Measurements from ENCODE around the gene LMO1.

The LMO1 gene

DNA sequence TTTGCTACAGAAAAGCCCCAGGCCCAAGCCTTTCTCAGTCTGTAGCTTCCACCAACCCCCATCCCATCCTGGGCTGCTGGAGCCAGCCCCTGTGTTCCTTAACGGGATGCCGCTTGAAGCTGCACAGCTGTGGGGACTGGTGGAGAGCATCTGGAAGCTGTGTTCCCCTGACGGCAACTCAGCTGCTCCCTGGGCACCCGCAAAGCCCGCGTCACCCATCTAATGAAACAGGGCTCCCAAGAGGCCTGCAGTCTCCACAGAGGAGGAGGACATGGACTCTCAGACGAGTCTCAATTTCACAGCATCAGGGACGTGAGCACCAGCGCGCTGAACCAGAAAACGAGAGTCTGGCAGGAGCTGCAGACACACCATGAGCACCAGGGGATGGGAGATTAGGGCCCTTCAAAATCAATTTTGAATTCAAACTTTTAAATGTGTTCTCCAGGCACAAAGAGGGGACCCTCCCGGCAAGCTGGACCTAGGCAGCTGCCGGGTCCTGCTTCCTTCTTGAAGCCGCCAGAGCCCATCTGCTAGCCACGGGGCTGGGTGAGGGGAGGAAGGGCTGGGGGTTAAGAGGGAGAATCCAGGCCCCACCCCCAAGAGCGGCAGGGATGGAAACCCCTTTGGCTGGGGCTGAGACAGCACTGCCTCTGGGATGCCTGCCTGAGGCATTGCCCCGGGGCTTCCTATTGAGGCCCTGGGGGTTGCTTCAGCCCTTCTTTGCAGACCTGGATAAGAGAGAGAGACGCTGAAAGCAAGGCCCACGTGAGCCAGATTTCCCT, 21.0 kb downstream of the LMO1 start:
- DNase-seq (ENCODE audit: low spot score) = no peak

GRCh38 chr11:8242118-8242475, 21.6 kb downstream of the LMO1 start:
- no peak for DNase-seq (ENCODE audit: low spot score)

DNA sequence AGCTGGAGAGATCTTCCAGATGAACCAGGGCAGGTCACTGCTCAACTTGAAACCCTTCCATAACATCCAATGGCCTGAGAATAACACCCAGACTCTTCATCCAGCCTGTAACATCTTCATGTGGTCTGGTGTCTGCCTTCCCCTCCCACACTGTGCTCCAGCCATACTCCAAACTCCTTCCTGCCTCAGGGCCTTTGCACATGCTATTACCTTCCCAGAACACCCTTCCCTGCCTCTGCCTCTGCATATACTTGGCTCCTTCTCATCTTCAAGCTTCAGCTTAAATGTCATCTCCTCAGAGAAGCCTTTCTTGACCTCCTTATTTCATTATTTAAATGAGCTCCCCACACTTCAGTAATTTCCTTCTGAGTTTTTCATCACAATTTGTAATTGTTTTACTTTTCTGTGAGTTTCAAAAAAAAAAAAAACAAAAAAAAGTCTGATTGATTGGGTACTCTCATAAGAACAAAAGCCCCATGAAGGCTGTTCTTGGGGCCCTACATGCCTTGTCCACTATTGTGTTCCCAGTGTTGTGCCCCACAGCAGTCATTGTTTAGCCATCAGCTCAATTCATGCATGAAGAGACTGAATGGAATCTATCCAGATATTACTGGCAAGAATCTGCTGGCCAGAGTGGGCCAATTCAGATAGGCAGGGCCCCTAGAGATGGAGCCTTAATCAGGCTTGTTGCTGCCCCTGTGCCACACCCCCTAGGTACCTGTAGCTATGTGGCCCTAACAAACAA, 22.1 kb downstream of the LMO1 start:
- DNase-seq (ENCODE audit: low spot score) = no peak

- DNase-seq (ENCODE audit: low spot score) = no peak
Measured at GRCh38 chr11:8239536-8240228, 24.0 kb downstream of the LMO1 start.

GRCh38 chr11:8239040-8239439, 24.6 kb downstream of the LMO1 start:
- no peak for DNase-seq (ENCODE audit: low spot score)

GRCh38 chr11:8237453-8237852, 26.2 kb downstream of the LMO1 start:
- no peak for DNase-seq (ENCODE audit: low spot score)

DNA sequence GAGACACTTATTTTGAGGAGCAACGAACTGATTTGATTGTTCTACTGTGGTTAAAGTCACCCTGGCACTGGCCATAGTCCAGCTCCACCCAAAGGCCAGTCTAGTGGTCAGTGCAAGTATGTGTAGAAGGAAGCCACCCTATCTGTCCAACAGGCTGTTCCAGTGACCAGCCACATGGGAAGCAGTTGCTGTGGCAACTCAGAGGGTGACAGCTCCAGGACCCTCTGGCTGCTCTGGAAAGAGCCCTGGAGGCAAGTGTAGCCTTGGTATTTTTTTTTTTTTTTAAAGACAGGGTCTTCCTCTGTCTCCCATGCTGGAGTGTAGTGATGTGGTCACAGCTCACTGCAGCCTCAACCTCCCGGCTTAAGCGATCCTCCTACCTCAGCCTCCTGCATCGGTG, 27.8 kb downstream of the LMO1 start:
- DNase-seq (ENCODE audit: low spot score) = no peak

DNA sequence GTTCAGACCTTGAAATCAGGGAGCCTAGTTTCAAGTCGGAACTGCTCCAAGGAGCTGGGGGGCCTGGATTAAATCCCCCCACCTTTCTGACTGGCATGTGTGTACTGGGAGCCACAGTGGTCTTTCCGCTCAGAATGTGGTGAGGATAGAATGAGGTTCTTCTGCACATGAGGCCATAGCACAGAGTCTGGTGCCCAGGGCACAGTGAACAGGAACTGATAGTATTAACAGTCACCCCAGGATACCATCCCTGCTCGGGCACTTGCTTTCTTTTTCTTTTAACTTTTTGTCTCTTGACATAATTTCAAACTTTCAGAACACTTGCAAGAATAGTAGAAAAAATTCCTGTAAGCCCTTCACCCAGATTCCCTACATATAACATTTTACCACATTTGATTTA, 28.8 kb downstream of the LMO1 start:
- no peak for DNase-seq (ENCODE audit: low spot score)

DNA sequence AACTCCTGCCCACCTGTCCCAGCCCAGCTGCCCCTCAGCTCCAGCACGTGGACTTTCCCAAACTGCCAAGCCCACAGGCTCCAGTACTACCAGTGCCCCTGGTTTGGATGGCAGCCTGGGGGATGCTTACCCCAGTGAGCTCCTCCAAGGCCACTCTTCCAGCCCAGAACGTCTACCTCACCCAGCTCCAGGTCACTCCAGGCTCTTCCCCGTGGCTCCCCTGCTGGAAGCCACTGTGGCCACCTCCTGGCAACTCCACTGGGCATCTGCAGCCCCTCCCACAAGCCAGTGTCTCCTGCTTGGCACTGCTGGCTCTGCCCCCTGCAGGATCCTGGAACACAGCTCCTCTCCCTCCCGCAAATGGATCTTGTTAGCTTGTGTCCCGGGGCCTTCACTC, 29.3 kb downstream of the LMO1 start:
- DNase-seq (ENCODE audit: low spot score) = no peak

DNA sequence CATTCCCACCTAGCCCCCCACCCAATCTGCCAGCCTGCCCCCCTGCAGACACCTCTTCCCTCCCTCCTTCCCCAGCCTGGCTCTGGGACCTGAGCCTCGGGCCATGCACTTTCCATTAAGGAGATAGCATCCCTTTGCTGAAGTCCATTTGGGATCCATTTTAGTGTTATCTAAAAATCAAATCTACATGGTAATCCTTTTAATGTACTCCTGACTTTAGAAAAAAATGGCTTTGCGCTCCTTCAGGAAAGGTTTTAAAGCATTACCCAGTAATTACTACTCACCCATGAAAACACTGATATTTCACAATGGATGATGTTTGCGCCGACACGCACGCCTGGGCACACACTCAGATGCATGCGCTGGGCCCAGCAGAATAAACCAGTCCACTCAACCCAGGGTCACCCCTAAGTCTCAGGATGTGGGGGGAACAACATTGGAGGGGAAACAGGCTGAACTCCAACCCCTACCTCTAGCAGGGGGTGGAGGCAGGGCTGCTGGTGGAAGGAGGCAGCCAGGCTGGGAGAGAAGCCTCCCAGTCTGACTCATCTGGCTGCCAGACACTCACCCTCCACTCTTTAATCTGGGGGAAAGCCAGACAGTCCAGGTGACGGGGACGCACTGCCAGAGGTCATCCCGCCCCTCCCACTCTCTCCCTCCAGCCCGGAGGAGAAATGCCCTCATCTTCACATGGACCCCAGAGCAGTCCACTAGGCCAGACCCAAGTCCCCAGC, 29.8 kb downstream of the LMO1 start:
- DNase-seq (ENCODE audit: low spot score) = no peak

- no peak for DNase-seq (ENCODE audit: low spot score)
Measured at GRCh38 chr11:8232849-8233606, 30.6 kb downstream of the LMO1 start.

- no peak for DNase-seq (ENCODE audit: low spot score)
Measured at GRCh38 chr11:8232414-8232813, 31.3 kb downstream of the LMO1 start.

DNA sequence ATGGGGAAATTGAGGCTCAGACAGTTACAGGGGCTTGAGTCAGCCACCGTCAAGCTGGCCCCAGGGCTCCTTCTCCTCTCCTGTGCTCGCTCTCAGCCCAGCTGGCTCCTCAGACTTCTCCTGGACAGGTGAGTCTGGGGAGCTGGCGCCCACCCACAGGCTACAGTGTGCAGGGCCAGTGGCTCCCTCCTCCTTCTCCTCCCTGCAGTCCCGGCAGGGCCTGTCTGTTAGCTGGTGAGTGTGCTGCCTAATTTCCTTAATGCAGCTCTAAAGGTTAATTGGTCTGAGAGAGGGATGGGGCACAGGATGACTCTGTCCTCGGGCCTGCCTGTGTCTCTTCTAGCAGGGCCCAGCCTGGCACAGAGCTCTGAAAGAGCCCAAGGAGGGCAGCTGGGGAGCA, 31.7 kb downstream of the LMO1 start:
- DNase-seq (ENCODE audit: low spot score) = no peak

GRCh38 chr11:8230921-8231847, 32.5 kb downstream of the LMO1 start:
- no peak for DNase-seq (ENCODE audit: low spot score)

DNA sequence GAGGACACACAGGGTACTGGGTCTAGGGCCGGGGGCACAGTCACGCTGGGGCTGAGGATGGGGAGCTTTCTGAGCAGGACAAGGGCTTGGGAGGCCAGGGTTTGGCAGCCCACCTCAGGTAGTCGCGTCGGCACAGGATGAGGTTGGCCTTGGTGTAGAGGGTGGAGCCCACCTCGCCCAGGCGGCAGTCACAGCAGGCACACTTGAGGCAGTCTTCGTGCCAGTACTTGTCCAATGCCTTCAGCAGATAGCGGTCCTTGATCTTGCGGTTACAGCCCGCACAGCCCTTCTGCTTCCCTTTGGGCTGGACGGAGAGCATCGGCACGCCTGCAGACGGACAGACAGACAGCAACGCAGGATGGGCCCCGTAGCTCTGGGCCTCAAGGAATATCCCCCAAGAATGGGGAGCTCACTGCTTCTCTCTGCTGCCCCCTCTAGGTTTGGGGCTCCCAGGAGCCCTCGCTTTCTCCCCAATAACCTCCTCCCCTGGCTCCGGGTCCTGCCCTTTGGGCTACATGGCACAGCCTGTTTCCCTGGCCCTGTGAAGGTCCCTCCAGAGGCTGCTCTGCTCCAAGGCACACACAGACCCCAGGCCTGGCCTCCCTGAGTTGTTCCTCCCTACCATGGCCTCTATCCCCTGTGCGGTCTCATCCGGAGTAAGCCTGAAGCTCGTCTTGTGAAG, 33.4 kb downstream of the LMO1 start:
- DNase-seq (ENCODE audit: low spot score) = no peak

- no peak for DNase-seq (ENCODE audit: low spot score)
Measured at GRCh38 chr11:8229299-8230177, 34.1 kb downstream of the LMO1 start.

- no peak for DNase-seq (ENCODE audit: low spot score)
Measured at GRCh38 chr11:8228231-8228630, 35.4 kb downstream of the LMO1 start.

- DNase-seq (ENCODE audit: low spot score) = no peak
Measured at GRCh38 chr11:8227156-8228152, 36.2 kb downstream of the LMO1 start.

Measured in hematopoietic multipotent progenitor cell treated with erythropoietin and hydrocortisone succinate and interleukin-3 and kit ligand, for 15 days (in vitro differentiated cells).